HCT116 (cell line): ENCODE data around the gene KISS1R. TPM values are rescaled to one million over a fixed set of nuclear protein-coding genes. Genes with fewer than 3 reads are reported as not detected.

Source experiments
- ATAC-seq: fragments of 200-7000 bp; cut with Tn5 transposase; 2 replicates; pipeline ENCODE4 v1.9.1; 2020; ENCODE audit warnings: mild to moderate bottlenecking, moderate library complexity
- BruUV-seq: library from RNA; stranded (reverse); fragments of 400-500 nt; replicated peaks from 2 replicates; lab custom pipeline; 2021; lab: Mats Ljungman, UMichigan
- CTCF ChIA-PET: fragments of 300-600 bp; sonication (Branson Sonifier 250); formaldehyde crosslinking; loops from one replicate; lab custom pipeline; 2021; ENCODE audit warnings: antibody characterized with exemption; lab: Charles Lee
- POLR2A ChIA-PET: fragments of 300-600, 350-600 bp; sonication (Branson Sonifier 250); formaldehyde crosslinking; loops from one replicate; lab custom pipeline; 2021; ENCODE audit warnings: antibody characterized with exemption; lab: Charles Lee
- RAD21 ChIA-PET, 2 experiments: fragments of 300-600 bp; sonication (Branson Sonifier 250); formaldehyde crosslinking; loops; one replicate each; lab custom pipeline; 2023; ENCODE audit warnings: low total read pairs in 2 of 2; ENCODE audit not compliant: uncharacterized antibody in 2 of 2, unreplicated experiment in 2 of 2, low non-redundant PET in 1 of 2; lab: Charles Lee
- DNase-seq: peaks from one replicate; pipeline ENCODE4 v3.0.0-alpha.2; 2010; ENCODE audit warnings: low read depth, low spot score
- H2AFZ ChIP-seq: fragments of 200-600 bp; shearing (Covaris generic), sonication (generic); 2 replicates; pipeline ENCODE4 v1.6.1; 2017; ENCODE audit warnings: low read depth, mixed run types, mixed read lengths, antibody characterized with exemption, low read length; ENCODE audit not compliant: poor library complexity, severe bottlenecking
- H3K27ac ChIP-seq: 2 replicates; pipeline ENCODE4 v1.5.1; 2012; ENCODE audit warnings: low read depth, low read length
- H3K27me3 ChIP-seq: fragments of 200-600 bp; sonication (generic); 2 replicates; pipeline ENCODE4 v1.6.1; 2016; ENCODE audit warnings: mixed run types, low read length, mixed read lengths; ENCODE audit not compliant: insufficient read depth
- H3K36me3 ChIP-seq, 2 experiments: fragments of 200-500 bp in 1 of 2; fragments of 200-600 bp in 1 of 2; sonication (Bioruptor generic) in 1 of 2; sonication (generic) in 1 of 2; 2 replicates each; pipeline versions ENCODE4 v1.5.1 to v1.6.1; 2014 to 2016; ENCODE audit warnings: low read length in 2 of 2, inconsistent platforms in 1 of 2, mixed read lengths in 1 of 2, mixed run types in 1 of 2; ENCODE audit not compliant: insufficient read depth in 2 of 2, control insufficient read depth in 1 of 2
- H3K4me1 ChIP-seq, 2 experiments: fragments of 200-600 bp in 1 of 2; sonication (generic) in 1 of 2; 2 replicates each; pipeline versions ENCODE4 v1.5.1 to v1.6.1; 2012 to 2017; ENCODE audit warnings: low read length in 2 of 2, inconsistent platforms in 1 of 2, mild to moderate bottlenecking in 1 of 2, mixed read lengths in 1 of 2, mixed run types in 1 of 2, moderate library complexity in 1 of 2; ENCODE audit not compliant: insufficient read depth in 2 of 2, control insufficient read depth in 1 of 2
- H3K4me2 ChIP-seq: fragments of 200-600 bp; sonication (generic); 2 replicates; pipeline ENCODE4 v1.6.1; 2017; ENCODE audit warnings: mixed run types, low read length, mixed read lengths
- H3K4me3 ChIP-seq, 2 experiments: fragments of 200-600 bp in 1 of 2; sonication (generic) in 1 of 2; replicated peaks in 1 of 2; 2 replicates each; pipeline ENCODE4 v1.5.1; 2011 to 2016; ENCODE audit warnings: low read length in 2 of 2, control low read depth in 1 of 2, low read depth in 1 of 2, mild to moderate bottlenecking in 1 of 2, mixed read lengths in 1 of 2, mixed run types in 1 of 2
- H3K79me2 ChIP-seq: fragments of 200-600 bp; sonication (generic); 2 replicates; pipeline ENCODE4 v1.6.1; 2017; ENCODE audit warnings: mild to moderate bottlenecking, mixed run types, low read length, moderate library complexity, mixed read lengths; ENCODE audit not compliant: insufficient read depth
- H3K9ac ChIP-seq: fragments of 200-600 bp; sonication (generic); 2 replicates; pipeline ENCODE4 v1.6.1; 2016; ENCODE audit warnings: low read length, mixed read lengths
- H3K9me2 ChIP-seq: fragments of 200-600 bp; sonication (generic), shearing (Covaris generic); 2 replicates; pipeline ENCODE4 v1.6.1; 2017; ENCODE audit warnings: mixed run types, mild to moderate bottlenecking, moderate library complexity; ENCODE audit not compliant: insufficient read depth
- H3K9me3 ChIP-seq, 2 experiments: fragments of 200-500 bp in 1 of 2; fragments of 200-600 bp in 1 of 2; sonication (Bioruptor generic) in 1 of 2; sonication (generic) in 1 of 2; 2 replicates each; pipeline ENCODE4 v1.6.1; 2014 to 2017; ENCODE audit warnings: low read length in 2 of 2, mixed read lengths in 2 of 2, inconsistent platforms in 1 of 2, low read depth in 1 of 2, mild to moderate bottlenecking in 1 of 2, mixed run types in 1 of 2, moderate library complexity in 1 of 2; ENCODE audit not compliant: control insufficient read depth in 1 of 2, insufficient read depth in 1 of 2
- H4K20me1 ChIP-seq: fragments of 200-600 bp; sonication (generic), shearing (Covaris generic); 2 replicates; pipeline ENCODE4 v1.6.1; 2017; ENCODE audit warnings: mixed run types, mild to moderate bottlenecking, moderate library complexity; ENCODE audit not compliant: insufficient read depth
- EGR1 ChIP-seq: IDR thresholded peaks from 2 replicates; pipeline ENCODE4 v1.6.1; 2012; ENCODE audit warnings: low read depth
- EZH2 ChIP-seq: fragments of 200-600 bp; sonication (generic); IDR thresholded peaks from 2 replicates; pipeline ENCODE4 v1.6.1; 2017; ENCODE audit warnings: antibody characterized with exemption, mixed run types
- POLR2AphosphoS5 ChIP-seq: IDR thresholded peaks from 2 replicates; pipeline ENCODE4 v1.6.1; 2011; ENCODE audit warnings: mild to moderate bottlenecking, low read depth, low read length, moderate library complexity
- RAD21 ChIP-seq: IDR thresholded peaks from 2 replicates; pipeline ENCODE4 v1.6.1; 2012; ENCODE audit warnings: low read depth, mild to moderate bottlenecking
- SP1 ChIP-seq: IDR thresholded peaks from 2 replicates; pipeline ENCODE4 v1.6.1; 2012; ENCODE audit warnings: low read depth
- SRF ChIP-seq: IDR thresholded peaks from 2 replicates; pipeline ENCODE4 v1.6.1; 2012; ENCODE audit warnings: low read depth
- YY1 ChIP-seq: IDR thresholded peaks from 2 replicates; pipeline ENCODE4 v1.6.1; 2011; ENCODE audit warnings: low read length, low read depth, moderate library complexity, mild to moderate bottlenecking; ENCODE audit not compliant: insufficient replicate concordance; ENCODE audit errors: extremely low read depth
- ZFX ChIP-seq: fragments of 450-650 bp; IDR thresholded peaks from 2 replicates; pipeline ENCODE4 v1.6.1; 2017
- intact Hi-C: fragments of 100-400 bp; cut with micrococcal nuclease; formaldehyde crosslinking; loops from 2 replicates; pipeline ENCODE4 v1.10.0; 2022
- total RNA-seq: library from RNA; stranded (reverse); gene quantifications from one replicate; pipeline ENCODE4 v1.2.1, GENCODE V29; 2021; ENCODE audit not compliant: unreplicated experiment
- TF ChIP-seq, protein P1 (sequence below): IDR thresholded peaks from 2 replicates; pipeline ENCODE4 v1.6.1; 2011; ENCODE audit warnings: mild to moderate bottlenecking, low read length, moderate library complexity; ENCODE audit not compliant: insufficient replicate concordance; ENCODE audit errors: extremely low read depth
- TF ChIP-seq, protein P2 (sequence below), 3 experiments: fragments of 200-600 bp in 1 of 3; sonication (generic) in 1 of 3; IDR thresholded peaks in 2 of 3; conservative IDR thresholded peaks in 1 of 3; 2 replicates each; pipeline ENCODE4 v1.5.1; 2012 to 2017; ENCODE audit warnings: low read depth in 2 of 3, low read length in 2 of 3, antibody characterized with exemption in 1 of 3, borderline replicate concordance in 1 of 3, control low read depth in 1 of 3, mild to moderate bottlenecking in 1 of 3, mixed read lengths in 1 of 3, mixed run types in 1 of 3, moderate library complexity in 1 of 3; ENCODE audit not compliant: insufficient read depth in 1 of 3
- TF ChIP-seq, protein P3 (sequence below): IDR thresholded peaks from 2 replicates; pipeline ENCODE4 v1.6.1; 2012
- TF ChIP-seq, protein P4 (sequence below): IDR thresholded peaks from 2 replicates; pipeline ENCODE4 v1.6.1; 2012; ENCODE audit warnings: low read depth

The KISS1R gene
- total RNA-seq, 1 experiment from 2014 or later, result 5.9 TPM

DNA sequence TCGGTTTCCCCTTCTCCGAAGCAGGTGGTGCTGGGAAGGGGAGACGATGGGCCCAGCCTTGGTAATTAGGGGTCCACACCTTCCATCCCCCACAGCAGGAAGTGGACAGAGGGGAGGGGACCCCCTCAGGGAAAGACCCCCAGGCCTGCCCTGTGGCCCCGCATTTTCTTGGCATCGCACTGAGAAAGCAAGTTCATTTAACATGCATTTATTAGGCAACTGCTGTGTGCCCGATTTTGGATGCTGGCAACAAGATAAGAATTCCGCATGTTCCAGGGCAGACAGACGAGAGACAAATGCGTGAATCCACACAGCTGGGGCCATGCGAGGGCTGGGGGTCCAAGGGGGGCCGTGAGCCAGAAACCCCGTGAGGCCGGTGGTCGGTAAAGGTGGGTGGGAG lies 37.1 kb downstream of the KISS1R start:
- POLR2A ChIA-PET, result no interaction called here
- no peak overlapping the region for H3K4me3 ChIP-seq
- TF ChIP-seq, protein P1, sequence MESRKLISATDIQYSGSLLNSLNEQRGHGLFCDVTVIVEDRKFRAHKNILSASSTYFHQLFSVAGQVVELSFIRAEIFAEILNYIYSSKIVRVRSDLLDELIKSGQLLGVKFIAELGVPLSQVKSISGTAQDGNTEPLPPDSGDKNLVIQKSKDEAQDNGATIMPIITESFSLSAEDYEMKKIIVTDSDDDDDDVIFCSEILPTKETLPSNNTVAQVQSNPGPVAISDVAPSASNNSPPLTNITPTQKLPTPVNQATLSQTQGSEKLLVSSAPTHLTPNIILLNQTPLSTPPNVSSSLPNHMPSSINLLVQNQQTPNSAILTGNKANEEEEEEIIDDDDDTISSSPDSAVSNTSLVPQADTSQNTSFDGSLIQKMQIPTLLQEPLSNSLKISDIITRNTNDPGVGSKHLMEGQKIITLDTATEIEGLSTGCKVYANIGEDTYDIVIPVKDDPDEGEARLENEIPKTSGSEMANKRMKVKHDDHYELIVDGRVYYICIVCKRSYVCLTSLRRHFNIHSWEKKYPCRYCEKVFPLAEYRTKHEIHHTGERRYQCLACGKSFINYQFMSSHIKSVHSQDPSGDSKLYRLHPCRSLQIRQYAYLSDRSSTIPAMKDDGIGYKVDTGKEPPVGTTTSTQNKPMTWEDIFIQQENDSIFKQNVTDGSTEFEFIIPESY, result no peak
- TF ChIP-seq, protein P2, sequence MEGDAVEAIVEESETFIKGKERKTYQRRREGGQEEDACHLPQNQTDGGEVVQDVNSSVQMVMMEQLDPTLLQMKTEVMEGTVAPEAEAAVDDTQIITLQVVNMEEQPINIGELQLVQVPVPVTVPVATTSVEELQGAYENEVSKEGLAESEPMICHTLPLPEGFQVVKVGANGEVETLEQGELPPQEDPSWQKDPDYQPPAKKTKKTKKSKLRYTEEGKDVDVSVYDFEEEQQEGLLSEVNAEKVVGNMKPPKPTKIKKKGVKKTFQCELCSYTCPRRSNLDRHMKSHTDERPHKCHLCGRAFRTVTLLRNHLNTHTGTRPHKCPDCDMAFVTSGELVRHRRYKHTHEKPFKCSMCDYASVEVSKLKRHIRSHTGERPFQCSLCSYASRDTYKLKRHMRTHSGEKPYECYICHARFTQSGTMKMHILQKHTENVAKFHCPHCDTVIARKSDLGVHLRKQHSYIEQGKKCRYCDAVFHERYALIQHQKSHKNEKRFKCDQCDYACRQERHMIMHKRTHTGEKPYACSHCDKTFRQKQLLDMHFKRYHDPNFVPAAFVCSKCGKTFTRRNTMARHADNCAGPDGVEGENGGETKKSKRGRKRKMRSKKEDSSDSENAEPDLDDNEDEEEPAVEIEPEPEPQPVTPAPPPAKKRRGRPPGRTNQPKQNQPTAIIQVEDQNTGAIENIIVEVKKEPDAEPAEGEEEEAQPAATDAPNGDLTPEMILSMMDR (IDR thresholded peaks at IDR 0.05 in 2 of 3, conservative IDR thresholded peaks at IDR 0.05 in 1 of 3; ENCODE audit: borderline replicate concordance in 1 of 3, insufficient read depth in 1 of 3, low read depth in 2 of 3, low read length in 2 of 3), result no peak
- TF ChIP-seq RAD21 (no peak), EGR1 (no peak), ZFX (no peak), SRF (no peak), EZH2 (no peak), SP1 (no peak), YY1 (no peak), POLR2AphosphoS5 (no peak)
- TF ChIP-seq, protein P3, sequence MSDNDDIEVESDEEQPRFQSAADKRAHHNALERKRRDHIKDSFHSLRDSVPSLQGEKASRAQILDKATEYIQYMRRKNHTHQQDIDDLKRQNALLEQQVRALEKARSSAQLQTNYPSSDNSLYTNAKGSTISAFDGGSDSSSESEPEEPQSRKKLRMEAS, result no peak
- TF ChIP-seq, protein P4, sequence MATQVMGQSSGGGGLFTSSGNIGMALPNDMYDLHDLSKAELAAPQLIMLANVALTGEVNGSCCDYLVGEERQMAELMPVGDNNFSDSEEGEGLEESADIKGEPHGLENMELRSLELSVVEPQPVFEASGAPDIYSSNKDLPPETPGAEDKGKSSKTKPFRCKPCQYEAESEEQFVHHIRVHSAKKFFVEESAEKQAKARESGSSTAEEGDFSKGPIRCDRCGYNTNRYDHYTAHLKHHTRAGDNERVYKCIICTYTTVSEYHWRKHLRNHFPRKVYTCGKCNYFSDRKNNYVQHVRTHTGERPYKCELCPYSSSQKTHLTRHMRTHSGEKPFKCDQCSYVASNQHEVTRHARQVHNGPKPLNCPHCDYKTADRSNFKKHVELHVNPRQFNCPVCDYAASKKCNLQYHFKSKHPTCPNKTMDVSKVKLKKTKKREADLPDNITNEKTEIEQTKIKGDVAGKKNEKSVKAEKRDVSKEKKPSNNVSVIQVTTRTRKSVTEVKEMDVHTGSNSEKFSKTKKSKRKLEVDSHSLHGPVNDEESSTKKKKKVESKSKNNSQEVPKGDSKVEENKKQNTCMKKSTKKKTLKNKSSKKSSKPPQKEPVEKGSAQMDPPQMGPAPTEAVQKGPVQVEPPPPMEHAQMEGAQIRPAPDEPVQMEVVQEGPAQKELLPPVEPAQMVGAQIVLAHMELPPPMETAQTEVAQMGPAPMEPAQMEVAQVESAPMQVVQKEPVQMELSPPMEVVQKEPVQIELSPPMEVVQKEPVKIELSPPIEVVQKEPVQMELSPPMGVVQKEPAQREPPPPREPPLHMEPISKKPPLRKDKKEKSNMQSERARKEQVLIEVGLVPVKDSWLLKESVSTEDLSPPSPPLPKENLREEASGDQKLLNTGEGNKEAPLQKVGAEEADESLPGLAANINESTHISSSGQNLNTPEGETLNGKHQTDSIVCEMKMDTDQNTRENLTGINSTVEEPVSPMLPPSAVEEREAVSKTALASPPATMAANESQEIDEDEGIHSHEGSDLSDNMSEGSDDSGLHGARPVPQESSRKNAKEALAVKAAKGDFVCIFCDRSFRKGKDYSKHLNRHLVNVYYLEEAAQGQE, result no peak
- TF ChIP-seq, all 23 proteins: peak for 0
- no peaks in the 10 kb centered on the region for H3K9me3 ChIP-seq
- no peaks in the 10 kb centered on the region for H4K20me1 ChIP-seq
- no peak overlapping the region; the same call in 1 of the 2 replicates for H3K4me2 ChIP-seq
- RAD21 ChIA-PET, result no interaction called here
- H3K36me3 ChIP-seq, result no peaks in the 10 kb centered on the region
- H2AFZ ChIP-seq, result no peak overlapping the region
- intact Hi-C loops, result no loop called here
- peaks cover 18% of the 10 kb centered on the region for H3K79me2 ChIP-seq
- DNase-seq (no peak), ATAC-seq (no peak)
- peaks cover 73 to 93% of the 10 kb centered on the region in 2 experiments for H3K4me1 ChIP-seq
- H3K9ac ChIP-seq, result no peak overlapping the region
- H3K27me3 ChIP-seq, result no peaks in the 10 kb centered on the region
- H3K27ac ChIP-seq, result no peak overlapping the region
- no peaks in the 10 kb centered on the region for H3K9me2 ChIP-seq
- no TSS peak for BruUV-seq
- CTCF ChIA-PET, result no interaction called here
